ENCODE data around the gene TMPRSS11F.

- no peak for TF ChIP-seq CTCF (IDR thresholded peaks at IDR 0.05)
- TF ChIP-seq POLR2A (IDR thresholded peaks at IDR 0.05) = no peak
Measured at GRCh38 chr4:68109868-68110267, 19.8 kb downstream of the TMPRSS11F start.
